Heart left ventricle (tissue), 16 donors: ENCODE measurements around the gene SKI. TPM values are rescaled to one million over a fixed set of nuclear protein-coding genes. Genes with fewer than 3 reads are reported as not detected.

Experiments used
- ATAC-seq, 4 donors: fragments of 200-7000 bp; cut with Tn5 transposase; one replicate each; pipeline ENCODE4 v1.9.1; 2020 to 2022; ENCODE audit warnings: moderate library complexity in 4 of 4, mild to moderate bottlenecking in 3 of 4, moderate number of reproducible peaks in 1 of 4
- DNase-seq, 5 donors: peaks; one replicate each; pipeline ENCODE4 v3.0.0-alpha.2; 2020
- H3K27ac ChIP-seq, 12 donors: fragments of 200-600 bp; sonication (generic) in 4 of 12; one replicate each; pipeline versions ENCODE4 v1.5.0 to v1.8.0; 2016 to 2022; ENCODE audit warnings: mild to moderate bottlenecking in 2 of 12
- H3K27me3 ChIP-seq, 9 donors: fragments of 200-600 bp; sonication (generic) in 2 of 9; one replicate each; pipeline versions ENCODE4 v1.5.1 to v1.8.0; 2016 to 2022; ENCODE audit warnings: mild to moderate bottlenecking in 3 of 9
- H3K36me3 ChIP-seq, 9 donors: fragments of 200-600 bp; sonication (generic) in 2 of 9; one replicate each; pipeline versions ENCODE4 v1.5.0 to v1.8.0; 2018 to 2022; ENCODE audit warnings: mild to moderate bottlenecking in 2 of 9
- H3K4me1 ChIP-seq, 12 donors: fragments of 200-600 bp; sonication (generic) in 4 of 12; one replicate each; pipeline versions ENCODE4 v1.5.0 to v1.8.0; 2016 to 2022; ENCODE audit warnings: mild to moderate bottlenecking in 3 of 12
- H3K4me3 ChIP-seq, 12 donors: fragments of 200-600 bp; sonication (generic) in 4 of 12; one replicate each; pipeline versions ENCODE4 v1.5.0 to v1.8.0; 2017 to 2022; ENCODE audit warnings: mild to moderate bottlenecking in 9 of 12, moderate library complexity in 4 of 12
- H3K9me3 ChIP-seq, 12 donors: fragments of 200-600 bp; sonication (generic) in 4 of 12; one replicate each; pipeline versions ENCODE4 v1.5.0 to v1.8.0; 2016 to 2022; ENCODE audit warnings: mild to moderate bottlenecking in 1 of 12
- POLR2A ChIP-seq, 2 donors: fragments of 450-650 bp; IDR thresholded peaks; one replicate each; pipeline ENCODE4 v1.6.1; 2017; ENCODE audit warnings: antibody characterized with exemption in 2 of 2, mild to moderate bottlenecking in 2 of 2, moderate library complexity in 2 of 2
- WGBS, 4 donors: extraction: QIAGEN DNeasy Blood & Tissue Kit in 2 of 4; methylation state at CpG; one replicate each; pipeline versions ENCODE4 v1.1.5 to v1.1.7; 2013 to 2018; 5-methylcytosine and 5-hydroxymethylcytosine counted together
- intact Hi-C, 10 donors: fragments of 100-400 bp; cut with DNase I; formaldehyde crosslinking; loops; one replicate each; pipeline versions ENCODE4 v1.11.1 to v1.14.2; 2022
- long read RNA-seq, 3 donors: library from polyadenylated mRNA; unstranded; transcript quantifications; one replicate each; pipeline ENCODE4 v2.0.0, GENCODE V29; 2020 to 2021
- polyA plus RNA-seq, 2 donors: library from polyadenylated mRNA; stranded (reverse); fragments of 200-250 nt; gene quantifications; one replicate each; pipeline ENCODE4 v1.2.3, GENCODE V29; 2013
- total RNA-seq, 9 donors: library from RNA; depleted of rRNA in 2 of 9; stranded (reverse); fragments of >200 nt in 2 of 9; fragmentation: NEBNext Ultra II Directional in 3 of 9; extraction: Animal tissue kit (Norgen Biotek cat#: 25700) in 3 of 9; gene quantifications; one replicate each; pipeline versions ENCODE4 v1.1.0 to v1.2.4, GENCODE V29; 2016 to 2023
- TF ChIP-seq, protein P1 (sequence below), 12 donors: fragments of 200-600 bp; sonication (generic) in 4 of 12; IDR thresholded peaks; one replicate each; pipeline versions ENCODE4 v1.5.0 to v1.8.0; 2018 to 2022; ENCODE audit warnings: antibody characterized with exemption in 12 of 12, mild to moderate bottlenecking in 5 of 12
- donor health status: ischemic (EF 13 %, LVEDD 7.1; RV severe dilation, severe dysfunction).
- donor health status: healthy with polysubstance abuse.
- donor health status: DM: no; HTN: yes; CAD: no.
- donor health status: DM: no; HTN: no; CAD: no.
- donor health status: ischemic (EF 25% LVEDD 6.9; RV normal size, moderate dysfunction).
- donor health status: ischemic (EF 25% LVEDD 5.7; RV mildly dilated, moderate dysfunction).
- donor health status: healthy.
- donor health status: DM: yes; HTN: yes; CAD: no.
- donor health status: ischemic (EF 35%, LVEDD 5.7; RV mildly dilated, moderate dysfunction).
- donor health status: nonischemic (EF 11% LVEDD 7.7; RV severe dilation, severe dysfunction).
- donor health status: DM: yes; HTN: yes; CAD: no.
- donor health status: PGD.
- donor health status: ischemic (EF 29% LVEDD 5.4; RV normal size, mild dysfunction).
- donor health status: nonischemic (EF 23%, LVEDD 6.1; RV moderate dilation, normal function).

SKI gene
- total RNA-seq (10 to 100 TPM; 28.8 to 52.7 (median 41.3) TPM), polyA plus RNA-seq (10 to 100 TPM; 16.9 to 28.7 TPM)
- long read RNA-seq, donor 1, full-length matches to known transcripts, result 1 of 9 reads
- long read RNA-seq, donor 1, partial matches to known transcripts, result 0 of 9 reads
- long read RNA-seq, donor 1, other reads (novel, unspliced or antisense), result 8 of 9 reads
- long read RNA-seq, donor 2, partial matches to known transcripts, result 0 of 21 reads
- long read RNA-seq, donor 2, other reads (novel, unspliced or antisense), result 21 of 21 reads
- long read RNA-seq, donor 3, partial matches to known transcripts, result 6 of 8 reads
- long read RNA-seq, donor 3, other reads (novel, unspliced or antisense), result 2 of 8 reads

DNA sequence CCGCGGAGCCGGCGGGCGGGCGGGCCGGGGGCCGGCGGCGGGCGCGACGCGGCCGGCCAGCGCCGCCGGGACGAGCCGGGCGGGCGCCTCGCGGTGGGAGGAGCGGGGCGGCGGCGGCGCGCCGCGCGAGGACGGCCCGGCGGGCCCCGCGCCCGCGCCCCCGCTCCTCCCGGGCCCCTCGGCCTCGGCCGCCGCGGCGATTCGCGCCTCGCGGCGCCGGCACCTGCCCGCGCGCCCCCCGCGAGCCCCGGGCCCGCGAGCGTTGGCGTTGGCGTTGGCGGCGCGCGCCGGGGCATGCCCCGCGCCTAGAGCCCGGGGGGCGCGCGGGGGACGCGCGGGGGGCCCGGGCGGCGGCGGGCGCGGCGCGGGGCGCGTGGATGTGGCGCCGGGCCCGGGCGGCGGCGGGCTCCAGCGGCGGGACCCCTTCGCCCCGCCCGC, at the start of gene SKI:
Gene SKI (plus strand): TSS at position 163 of the 438 bp plus-strand sequence. CDS start 448 bp downstream, outside the sequence.
- H3K27ac ChIP-seq, result peak within 1 kb of the TSS; percentile 98 to 100 (median 100)
- 1% methylated on average over 100 of the region's 100 CpGs; no CpG with 5 or more reads in 2 of the 4 donors for WGBS, 4 donors
- peaks cover under 1 to 59% (median 37%) of the 10 kb centered on the region in 12 donors for H3K4me1 ChIP-seq
- TF ChIP-seq POLR2A (IDR thresholded peaks at IDR 0.05), result no peak
- TF ChIP-seq, protein P1, sequence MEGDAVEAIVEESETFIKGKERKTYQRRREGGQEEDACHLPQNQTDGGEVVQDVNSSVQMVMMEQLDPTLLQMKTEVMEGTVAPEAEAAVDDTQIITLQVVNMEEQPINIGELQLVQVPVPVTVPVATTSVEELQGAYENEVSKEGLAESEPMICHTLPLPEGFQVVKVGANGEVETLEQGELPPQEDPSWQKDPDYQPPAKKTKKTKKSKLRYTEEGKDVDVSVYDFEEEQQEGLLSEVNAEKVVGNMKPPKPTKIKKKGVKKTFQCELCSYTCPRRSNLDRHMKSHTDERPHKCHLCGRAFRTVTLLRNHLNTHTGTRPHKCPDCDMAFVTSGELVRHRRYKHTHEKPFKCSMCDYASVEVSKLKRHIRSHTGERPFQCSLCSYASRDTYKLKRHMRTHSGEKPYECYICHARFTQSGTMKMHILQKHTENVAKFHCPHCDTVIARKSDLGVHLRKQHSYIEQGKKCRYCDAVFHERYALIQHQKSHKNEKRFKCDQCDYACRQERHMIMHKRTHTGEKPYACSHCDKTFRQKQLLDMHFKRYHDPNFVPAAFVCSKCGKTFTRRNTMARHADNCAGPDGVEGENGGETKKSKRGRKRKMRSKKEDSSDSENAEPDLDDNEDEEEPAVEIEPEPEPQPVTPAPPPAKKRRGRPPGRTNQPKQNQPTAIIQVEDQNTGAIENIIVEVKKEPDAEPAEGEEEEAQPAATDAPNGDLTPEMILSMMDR (IDR thresholded peaks at IDR 0.05), result no peak
- no peaks in the 10 kb centered on the region for H3K27me3 ChIP-seq
- H3K9me3 ChIP-seq, result no peaks in the 10 kb centered on the region
- intact Hi-C loops, result loop anchor here in 1 of 10 donors (5.0 kb wide), 1 partner anchor 84 kb away; no protein-coding TSS in a partner anchor
- H3K36me3 ChIP-seq, result no peaks in the 10 kb centered on the region
- DNase-seq (no peak), ATAC-seq (no peak)
- H3K4me3 ChIP-seq, result peak within 1 kb of the TSS; percentile 66 to 96 (median 85)

DNA sequence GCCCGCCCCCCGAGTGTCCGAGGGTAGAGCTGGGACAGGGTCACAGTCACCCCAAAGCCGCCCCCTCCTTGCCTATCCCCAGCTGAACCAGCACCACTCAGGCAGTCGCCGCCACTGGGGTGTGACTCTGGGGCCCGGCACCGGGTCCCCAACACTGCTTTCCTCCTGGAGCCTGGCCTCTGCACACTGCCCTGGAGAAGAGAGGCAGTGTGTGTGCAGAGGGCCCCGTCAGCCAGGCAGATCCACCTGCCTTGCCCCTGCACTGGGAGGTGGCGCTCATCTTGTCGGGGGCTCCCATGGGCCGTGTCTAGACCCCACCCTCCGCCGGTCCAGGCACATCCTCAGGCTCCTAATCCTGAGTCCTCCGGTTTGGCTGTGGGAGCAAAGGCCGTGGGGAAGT, 49.2 kb upstream of the SKI start:
- no peaks in the 10 kb centered on the region for H3K27me3 ChIP-seq
- DNase-seq (no peak), ATAC-seq (no peak)
- H3K9me3 ChIP-seq, result no peaks in the 10 kb centered on the region
- no peak for TF ChIP-seq POLR2A (IDR thresholded peaks at IDR 0.05)
- TF ChIP-seq, protein P1 (IDR thresholded peaks at IDR 0.05), result no peak
- no peak overlapping the region for H3K4me3 ChIP-seq
- no peak overlapping the region for H3K27ac ChIP-seq
- intact Hi-C loops, result loop anchor here in 3 of 10 donors (5.0 to 10.0 kb wide), 3 partner anchors 84 to 234 kb away; no protein-coding TSS in a partner anchor
- WGBS, 4 donors, result 88 to 89% (median 88%) methylated on average over 13 to 16 of the region's 16 CpGs
- H3K4me1 ChIP-seq, result peaks cover 0 to 10% (median 4%) of the 10 kb centered on the region in 12 donors
- H3K36me3 ChIP-seq, result peaks cover 0 to 4% (median 0%) of the 10 kb centered on the region in 9 donors

DNA sequence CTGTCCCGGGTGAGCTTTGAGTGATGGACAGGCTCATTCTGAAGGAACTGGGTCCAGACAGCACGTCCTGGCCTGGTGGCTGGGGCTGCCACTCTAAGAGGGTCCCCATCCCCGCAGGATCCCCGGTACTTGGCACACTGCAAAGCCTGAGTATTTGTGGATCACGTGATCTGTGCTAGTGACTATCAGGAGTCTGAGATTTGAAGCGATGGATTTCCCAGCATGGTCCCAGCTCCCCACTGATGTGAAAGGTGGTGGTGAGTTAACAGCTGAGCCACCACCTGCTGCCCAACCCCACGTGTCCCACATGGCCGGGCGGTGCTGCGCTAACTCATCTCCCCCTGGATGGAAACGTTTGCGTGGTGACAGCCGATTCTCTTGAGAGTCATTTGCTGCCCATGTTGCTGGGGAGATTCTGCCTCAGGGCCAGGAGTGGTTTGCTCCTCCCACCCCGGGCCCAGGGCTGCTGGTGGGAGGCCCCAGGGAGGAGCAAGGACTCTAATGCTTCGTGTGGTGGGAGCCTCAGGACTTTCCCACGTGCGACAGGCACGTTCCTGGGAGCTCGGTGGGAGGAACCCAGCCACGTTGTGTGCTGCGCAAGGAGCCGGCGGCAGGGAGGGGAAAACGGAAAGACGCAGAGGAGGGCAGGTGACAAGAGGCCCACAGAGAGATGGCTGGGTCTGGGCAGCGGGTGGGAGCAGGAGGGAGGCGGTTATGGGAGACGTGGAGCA, 48.7 kb upstream of the SKI start:
- WGBS, 4 donors, result 66 to 74% (median 70%) methylated on average over 22 to 28 of the region's 28 CpGs
- ATAC-seq (no peak), DNase-seq (no peak)
- H3K9me3 ChIP-seq, result no peaks in the 10 kb centered on the region
- intact Hi-C loops, result loop anchor here in 3 of 10 donors (5.0 to 10.0 kb wide), 4 partner anchors 85 to 365 kb away; no protein-coding TSS in a partner anchor
- no peak overlapping the region for H3K4me3 ChIP-seq
- no peak overlapping the region for H3K27ac ChIP-seq
- no peaks in the 10 kb centered on the region for H3K27me3 ChIP-seq
- H3K36me3 ChIP-seq, result peaks cover 0 to 5% (median 0%) of the 10 kb centered on the region in 9 donors
- TF ChIP-seq POLR2A (IDR thresholded peaks at IDR 0.05), result no peak
- TF ChIP-seq, protein P1 (IDR thresholded peaks at IDR 0.05), result no peak
- peaks cover 0 to 5% (median 1%) of the 10 kb centered on the region in 12 donors for H3K4me1 ChIP-seq
